C4-2B (cell line): ENCODE results near the gene NAV2.

ENCODE experiments used
- ZFX ChIP-seq: fragments of 450-650 bp; IDR thresholded peaks from 2 replicates; pipeline ENCODE4 v1.6.1; 2017
- TF ChIP-seq, protein P1 (sequence below): fragments of 450-650 bp; conservative IDR thresholded peaks from 2 replicates; pipeline ENCODE4 v1.5.1; 2017; ENCODE audit warnings: mild to moderate bottlenecking

DNA sequence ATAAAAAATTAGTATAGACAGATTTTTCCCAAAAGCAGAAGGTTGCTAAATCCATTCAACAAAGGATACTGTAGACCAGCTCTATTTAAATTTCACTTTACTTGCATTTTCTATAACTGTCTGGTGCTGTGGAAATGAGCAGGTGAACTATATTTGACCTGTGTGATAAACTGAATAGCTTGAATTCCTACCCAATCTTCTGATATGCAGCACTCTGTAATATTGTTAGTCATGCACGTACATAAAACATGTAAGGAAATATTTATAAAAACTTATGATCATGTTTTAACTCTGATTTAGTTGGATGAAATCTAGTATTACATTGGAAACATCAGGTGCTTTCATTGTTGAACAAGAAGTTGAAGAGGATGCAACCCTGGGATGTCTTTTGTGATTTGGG, 234.0 kb downstream of the NAV2 start:
- TF ChIP-seq, protein P1, sequence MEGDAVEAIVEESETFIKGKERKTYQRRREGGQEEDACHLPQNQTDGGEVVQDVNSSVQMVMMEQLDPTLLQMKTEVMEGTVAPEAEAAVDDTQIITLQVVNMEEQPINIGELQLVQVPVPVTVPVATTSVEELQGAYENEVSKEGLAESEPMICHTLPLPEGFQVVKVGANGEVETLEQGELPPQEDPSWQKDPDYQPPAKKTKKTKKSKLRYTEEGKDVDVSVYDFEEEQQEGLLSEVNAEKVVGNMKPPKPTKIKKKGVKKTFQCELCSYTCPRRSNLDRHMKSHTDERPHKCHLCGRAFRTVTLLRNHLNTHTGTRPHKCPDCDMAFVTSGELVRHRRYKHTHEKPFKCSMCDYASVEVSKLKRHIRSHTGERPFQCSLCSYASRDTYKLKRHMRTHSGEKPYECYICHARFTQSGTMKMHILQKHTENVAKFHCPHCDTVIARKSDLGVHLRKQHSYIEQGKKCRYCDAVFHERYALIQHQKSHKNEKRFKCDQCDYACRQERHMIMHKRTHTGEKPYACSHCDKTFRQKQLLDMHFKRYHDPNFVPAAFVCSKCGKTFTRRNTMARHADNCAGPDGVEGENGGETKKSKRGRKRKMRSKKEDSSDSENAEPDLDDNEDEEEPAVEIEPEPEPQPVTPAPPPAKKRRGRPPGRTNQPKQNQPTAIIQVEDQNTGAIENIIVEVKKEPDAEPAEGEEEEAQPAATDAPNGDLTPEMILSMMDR, result no peak
- TF ChIP-seq ZFX, result no peak
